Fibroblast of skin of right quadriceps (primary cell): ENCODE data around the gene RAPH1.
"Not testable (repeated sequence)": the region's sequence is repeated elsewhere in the genome, so short reads cannot be mapped to it uniquely, and the experiment has no call there.

Experiments
- DNase-seq: peaks from one replicate; pipeline ENCODE4 v3.0.0-alpha.2; 2013

RAPH1 gene

GRCh38 chr2:203543898-203544328 is 8.8 kb upstream of the RAPH1 start:
- no peak for DNase-seq

- DNase-seq = not testable (repeated sequence)
Measured at GRCh38 chr2:203540598-203540997, 5.5 kb upstream of the RAPH1 start.

GRCh38 chr2:203538237-203538636 is 3.1 kb upstream of the RAPH1 start:
- not testable (repeated sequence) for DNase-seq

GRCh38 chr2:203536586-203536951 is 1.5 kb upstream of the RAPH1 start:
- not testable (repeated sequence) for DNase-seq

GRCh38 chr2:203535784-203536585 is 884 bp upstream of the RAPH1 start:
- DNase-seq = peak; percentile 36

- DNase-seq = no peak
Measured at GRCh38 chr2:203534621-203535077, 452 bp downstream of the RAPH1 start.

- peak; percentile 80 for DNase-seq
Measured at GRCh38 chr2:203533676-203534591, 1.2 kb downstream of the RAPH1 start.

- DNase-seq = peak; percentile 43
Measured at GRCh38 chr2:203532957-203533658, 2.0 kb downstream of the RAPH1 start.

GRCh38 chr2:203527719-203528118 is 7.4 kb downstream of the RAPH1 start:
- DNase-seq = no peak

- DNase-seq = not testable (repeated sequence)
Measured at GRCh38 chr2:203513268-203513667, 21.8 kb downstream of the RAPH1 start.

- peak; percentile 5 for DNase-seq
Measured at GRCh38 chr2:203510941-203511305, 24.2 kb downstream of the RAPH1 start.

GRCh38 chr2:203510256-203510940 is 24.7 kb downstream of the RAPH1 start:
- DNase-seq = no peak

GRCh38 chr2:203503460-203503859 is 31.6 kb downstream of the RAPH1 start:
- DNase-seq = not testable (repeated sequence)

GRCh38 chr2:203501873-203502272 is 33.2 kb downstream of the RAPH1 start:
- no peak for DNase-seq

GRCh38 chr2:203500951-203501350 is 34.1 kb downstream of the RAPH1 start:
- DNase-seq = no peak

GRCh38 chr2:203500297-203500696 is 34.8 kb downstream of the RAPH1 start:
- no peak for DNase-seq

GRCh38 chr2:203498161-203498560 is 36.9 kb downstream of the RAPH1 start:
- DNase-seq = peak; percentile 73

GRCh38 chr2:203492965-203493364 is 42.1 kb downstream of the RAPH1 start:
- DNase-seq = no peak

GRCh38 chr2:203490391-203490790 is 44.7 kb downstream of the RAPH1 start:
- DNase-seq = no peak

GRCh38 chr2:203489531-203489930 is 45.6 kb downstream of the RAPH1 start:
- no peak for DNase-seq

GRCh38 chr2:203484266-203485112 is 50.6 kb downstream of the RAPH1 start:
- peak; percentile 23 for DNase-seq
